Measurements from ENCODE around the gene GRN. TPM values are rescaled to one million over a fixed set of nuclear protein-coding genes. Genes with fewer than 3 reads are reported as not detected.

GRN gene
- 284 and 317 TPM in 2 replicates for total RNA-seq (2014; rRNA removed; shearing (Covaris generic))

GRCh38 chr17:44344939-44345453, at the start of gene GRN:
Gene GRN, plus strand, starts transcription at chr17:44345302. Its CDS starts 3,863 bp downstream, at chr17:44349165.
- peak; percentile 99 for DNase-seq (ENCODE audit: low read depth)

DNA sequence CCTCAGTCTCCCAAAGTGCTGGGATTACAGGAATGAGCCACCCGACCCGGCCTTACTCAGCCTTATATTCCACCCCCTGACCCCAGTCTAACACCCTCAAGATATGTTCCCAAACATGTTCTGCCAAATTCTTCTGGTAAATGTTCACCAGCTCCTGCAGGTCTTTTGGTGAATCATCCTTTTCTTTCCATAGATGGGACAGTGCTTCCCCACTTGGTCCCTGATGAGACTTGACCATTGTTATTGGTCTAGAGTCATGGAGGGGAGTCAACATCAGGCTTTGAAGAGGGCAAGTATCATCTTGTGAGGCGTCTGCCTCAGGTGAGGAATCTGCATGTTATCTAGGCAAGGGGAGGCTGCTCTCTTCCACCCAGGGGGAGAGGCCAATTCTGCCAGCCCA, 47.1 kb upstream of the GRN start:
- DNase-seq (ENCODE audit: low read depth) = no peak

- no peak for DNase-seq (ENCODE audit: low read depth)
Observed at GRCh38 chr17:44304651-44305050, 40.5 kb upstream of the GRN start.

- peak; percentile 45 for DNase-seq (ENCODE audit: low read depth)
Observed at GRCh38 chr17:44307387-44308186, 37.5 kb upstream of the GRN start.

- peak; percentile 60 for DNase-seq (ENCODE audit: low read depth)
Observed at GRCh38 chr17:44308320-44308818, 36.7 kb upstream of the GRN start, which contains the start of gene RUNDC3A. Gene RUNDC3A, plus strand, starts transcription at chr17:44308601. Its CDS starts 232 bp downstream, at chr17:44308833.

DNA sequence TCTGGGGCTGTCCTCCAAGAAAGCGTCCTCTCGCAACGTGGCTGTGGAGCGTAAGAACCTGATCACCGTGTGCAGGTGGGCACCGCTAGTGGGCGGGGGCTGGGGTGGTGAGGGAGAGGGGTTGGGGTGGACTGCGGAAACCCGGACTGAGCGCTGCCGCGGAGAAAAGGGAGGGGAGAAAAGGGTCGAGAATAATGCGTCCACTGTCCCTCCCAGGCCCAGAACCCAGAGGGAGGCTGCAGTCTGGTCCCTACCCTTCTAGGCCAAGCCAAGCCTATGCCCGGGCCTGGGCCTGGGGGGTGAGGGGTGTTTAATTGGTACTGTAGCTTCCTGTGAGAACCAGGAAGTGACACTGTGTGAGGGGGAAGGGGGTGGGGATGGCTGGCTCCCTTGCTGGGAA, 36.2 kb upstream of the GRN start:
- no peak for DNase-seq (ENCODE audit: low read depth)

- DNase-seq (ENCODE audit: low read depth) = no peak
Observed at GRCh38 chr17:44309472-44309871, 35.6 kb upstream of the GRN start.

DNA sequence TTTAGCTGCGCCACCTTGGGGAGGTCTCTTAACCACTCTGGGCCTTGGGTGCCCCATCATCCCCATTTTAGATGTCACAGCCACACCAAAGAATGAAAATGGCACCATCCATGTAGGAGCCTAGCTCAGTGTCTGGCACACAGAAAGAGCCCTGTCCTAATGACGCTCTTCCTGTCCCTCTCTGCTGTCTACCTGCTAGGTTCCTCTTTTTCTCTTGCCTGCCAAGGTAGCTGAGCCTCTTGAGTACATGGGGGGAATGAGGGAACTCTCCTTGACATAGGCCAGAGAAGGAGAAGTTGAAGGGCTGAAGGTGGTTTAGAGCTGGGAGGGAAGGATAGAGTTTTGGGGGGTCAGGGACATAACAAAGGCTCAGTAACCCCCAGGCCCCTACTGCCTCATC, 34.9 kb upstream of the GRN start:
- no peak for DNase-seq (ENCODE audit: low read depth)

- no peak for DNase-seq (ENCODE audit: low read depth)
Observed at GRCh38 chr17:44310609-44311376, 34.3 kb upstream of the GRN start.

- no peak for DNase-seq (ENCODE audit: low read depth)
Observed at GRCh38 chr17:44311562-44312181, 33.4 kb upstream of the GRN start.

DNA sequence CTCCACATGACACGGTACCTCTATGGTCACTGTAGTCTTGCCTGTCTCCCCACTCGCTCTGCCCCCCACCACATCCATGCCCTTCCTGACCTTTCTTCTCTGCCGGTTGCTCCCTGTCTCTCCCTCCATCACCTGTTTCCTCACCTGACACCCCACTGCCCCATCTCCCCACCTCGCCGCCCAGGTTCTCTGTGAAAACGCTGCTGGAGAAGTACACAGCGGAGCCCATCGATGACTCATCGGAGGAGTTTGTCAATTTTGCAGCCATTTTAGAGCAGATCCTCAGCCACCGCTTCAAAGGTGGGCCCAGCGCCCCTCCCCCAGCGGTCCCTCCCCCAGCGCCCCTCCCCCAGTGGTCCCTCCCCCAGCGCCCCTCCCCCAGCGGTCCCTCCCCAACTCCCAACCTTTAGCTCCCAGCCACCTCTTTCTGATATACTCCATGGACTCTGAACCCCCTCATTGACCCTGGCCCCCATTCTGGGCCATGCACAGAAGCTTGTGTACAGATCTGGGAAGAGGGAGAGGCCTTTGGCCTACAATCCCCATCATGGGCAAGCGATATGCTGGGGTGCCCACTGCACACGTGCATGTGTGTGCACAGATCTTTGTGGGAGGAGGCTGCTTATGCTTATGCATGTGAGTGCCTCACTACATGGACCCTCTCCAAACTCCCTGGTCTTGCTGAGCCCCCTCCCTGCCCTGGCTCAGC, 32.6 kb upstream of the GRN start:
- no peak for DNase-seq (ENCODE audit: low read depth)

DNA sequence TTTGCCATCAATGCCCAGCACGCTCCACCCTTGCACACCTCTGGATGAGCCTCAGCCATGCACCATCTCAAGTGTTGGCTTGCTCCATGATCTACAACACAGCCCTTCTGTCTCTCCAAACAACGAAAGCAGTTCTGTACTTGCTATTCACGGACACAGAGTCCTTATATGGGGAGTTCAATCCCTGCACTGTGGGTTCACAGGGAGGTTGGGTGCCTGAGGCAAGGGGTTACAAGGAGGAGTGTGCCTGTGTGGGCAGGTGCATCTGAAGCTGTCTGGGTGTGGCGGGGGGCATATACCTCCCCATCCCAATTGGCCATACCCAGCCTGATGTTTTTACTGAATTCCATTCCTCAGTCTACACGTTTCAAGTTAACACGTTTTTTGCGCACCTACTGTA, 31.1 kb upstream of the GRN start:
- no peak for DNase-seq (ENCODE audit: low read depth)

- DNase-seq (ENCODE audit: low read depth) = no peak
Observed at GRCh38 chr17:44314524-44314868, 30.6 kb upstream of the GRN start.

DNA sequence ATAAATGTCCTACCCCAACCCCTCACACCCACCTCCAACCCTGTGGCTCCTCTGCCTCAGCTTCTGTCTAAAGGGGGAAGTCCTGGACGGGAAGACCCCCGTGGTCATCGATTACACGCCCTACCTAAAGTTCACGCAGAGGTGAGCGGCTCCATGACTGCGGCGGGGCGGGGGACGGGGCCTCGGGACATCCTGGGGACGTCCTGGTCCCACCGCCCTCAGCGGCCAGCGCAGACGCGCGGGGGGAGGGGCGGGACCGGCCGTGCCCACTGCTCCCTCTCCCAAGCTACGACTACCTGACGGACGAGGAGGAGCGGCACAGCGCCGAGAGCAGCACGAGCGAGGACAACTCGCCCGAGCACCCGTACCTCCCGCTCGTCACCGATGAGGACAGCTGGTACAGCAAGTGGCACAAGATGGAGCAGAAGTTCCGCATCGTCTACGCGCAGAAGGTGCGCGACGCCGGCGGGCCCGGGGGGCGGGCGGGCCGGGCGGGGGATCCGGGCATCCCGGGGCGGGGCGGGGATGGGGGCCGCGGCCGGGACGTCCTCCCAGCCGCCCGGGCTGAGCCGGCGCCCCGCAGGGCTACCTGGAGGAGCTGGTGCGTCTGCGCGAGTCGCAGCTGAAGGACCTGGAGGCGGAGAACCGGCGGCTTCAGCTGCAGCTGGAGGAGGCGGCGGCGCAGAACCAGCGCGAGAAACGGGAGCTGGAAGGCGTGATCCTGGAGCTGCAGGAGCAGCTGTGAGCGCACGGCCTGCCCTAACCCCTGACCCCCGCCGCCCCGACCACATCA, 30.0 kb upstream of the GRN start:
- no peak for DNase-seq (ENCODE audit: low read depth)

DNA sequence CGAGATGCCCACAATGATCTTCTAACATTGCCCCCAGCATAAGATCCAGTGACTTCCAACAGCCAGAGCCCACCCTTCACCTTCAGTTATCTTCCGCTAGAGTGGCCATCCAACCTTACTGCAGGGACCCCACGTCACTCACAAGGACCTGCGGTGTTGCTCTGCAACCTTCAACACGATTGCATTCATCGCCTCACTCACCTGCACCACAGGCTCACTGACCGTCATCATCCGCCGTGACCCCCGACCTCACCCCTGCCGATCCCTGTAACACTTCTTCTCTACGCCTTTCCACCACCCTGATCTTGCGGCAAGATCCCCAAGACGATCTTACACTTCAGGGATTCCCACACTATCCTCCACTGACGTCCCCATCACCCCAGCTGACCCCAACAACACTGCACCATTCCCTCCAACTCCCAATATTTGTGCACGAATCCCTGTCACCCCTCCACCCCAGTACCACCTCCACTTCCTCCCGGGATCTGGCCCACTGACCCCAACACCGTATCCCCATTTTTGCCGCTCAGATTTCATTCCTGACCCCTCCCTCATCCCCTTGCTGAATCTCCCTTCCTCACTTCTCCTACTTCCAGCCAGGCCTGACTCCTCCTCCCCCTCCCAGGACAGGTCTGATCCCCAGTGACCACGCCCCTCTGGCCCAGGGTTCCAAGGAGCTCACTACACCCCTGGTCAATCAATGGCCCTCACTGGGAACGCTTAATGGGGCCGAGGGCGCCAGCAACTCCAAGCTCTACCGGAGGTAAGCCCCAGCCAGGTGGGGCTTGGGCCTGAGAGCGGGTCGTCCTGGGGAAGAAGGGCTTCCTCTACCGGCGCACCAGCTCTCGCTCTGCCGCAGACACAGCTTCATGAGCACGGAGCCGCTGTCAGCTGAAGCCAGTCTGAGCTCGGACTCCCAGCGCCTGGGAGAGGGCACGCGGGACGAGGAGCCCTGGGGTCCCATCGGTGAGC, 29.1 kb upstream of the GRN start:
- DNase-seq (ENCODE audit: low read depth) = no peak

DNA sequence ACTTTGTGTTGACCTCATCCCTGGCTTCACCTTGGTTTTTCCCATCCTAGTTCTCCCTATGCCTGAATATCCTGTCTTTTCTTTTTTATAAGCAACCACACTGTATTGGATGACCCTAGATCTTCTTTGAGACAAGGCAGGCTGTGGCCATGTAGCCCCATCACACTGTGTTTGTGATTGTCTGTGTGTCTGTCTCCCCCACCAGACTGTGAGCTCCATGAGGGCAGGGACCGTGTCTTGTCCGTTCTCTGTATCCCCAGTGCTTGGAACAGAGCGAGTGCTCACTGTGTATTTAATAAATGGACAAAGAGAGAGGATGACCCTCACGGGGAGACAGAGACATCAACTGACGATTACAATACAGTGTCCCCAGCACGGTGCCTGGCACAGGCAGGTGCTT, 27.6 kb upstream of the GRN start:
- DNase-seq (ENCODE audit: low read depth) = no peak

GRCh38 chr17:44318077-44318892, 26.8 kb upstream of the GRN start:
- DNase-seq (ENCODE audit: low read depth) = no peak

DNA sequence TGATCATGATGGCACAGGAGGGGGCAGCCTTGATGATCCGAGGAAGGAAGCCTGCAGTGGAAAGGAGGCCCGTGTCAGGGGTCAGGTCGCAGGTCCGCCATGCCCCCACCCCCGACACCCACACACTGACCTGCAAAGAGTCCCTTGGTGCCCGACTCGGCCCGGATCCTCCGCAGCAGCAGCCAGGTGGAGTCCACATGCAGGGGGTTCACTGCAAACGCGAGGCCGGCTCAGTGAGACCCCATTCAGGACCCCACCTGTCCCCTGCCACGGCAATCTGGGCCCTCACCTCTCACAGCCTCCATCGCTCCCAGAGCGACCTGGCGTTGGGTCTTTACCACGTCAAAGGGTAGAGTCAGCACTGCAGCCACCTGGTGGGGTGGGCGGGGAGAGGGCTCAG, 25.0 kb upstream of the GRN start:
- DNase-seq (ENCODE audit: low read depth) = no peak
